Stimulated activated CD4-positive, alpha-beta T cell treated with anti-CD3 and anti-CD28 coated beads, TNF-alpha, amount 100 ng/mL, for 4 hours (primary cell): ENCODE measurements around the gene EPSTI1.

Source experiments
- DNase-seq, 3 experiments: peaks; one replicate each; pipeline ENCODE4 v3.0.0-alpha.2; 2020; ENCODE audit warnings: low read depth in 3 of 3

Gene EPSTI1

DNA sequence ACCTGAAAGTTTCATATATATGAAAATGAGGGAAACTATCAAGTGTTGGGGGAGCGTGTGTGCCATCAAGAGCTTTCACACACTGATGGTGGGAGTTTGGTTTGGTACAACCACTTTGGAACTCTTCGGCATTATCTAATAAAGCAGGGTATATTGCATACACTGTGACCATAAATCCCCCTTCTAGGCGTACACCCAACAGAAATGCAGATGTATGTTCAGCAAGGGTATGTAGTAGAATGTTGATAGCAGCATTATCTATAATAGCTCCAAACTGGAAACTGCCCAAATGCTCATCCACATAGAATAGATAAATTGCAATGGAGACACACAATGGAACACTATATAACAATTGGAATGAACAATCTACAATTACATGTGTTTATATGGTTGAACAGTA, 139.9 kb downstream of the EPSTI1 start:
- no peak for DNase-seq

GRCh38 chr13:42849200-42849599, 142.8 kb downstream of the EPSTI1 start:
- DNase-seq: no peak

DNA sequence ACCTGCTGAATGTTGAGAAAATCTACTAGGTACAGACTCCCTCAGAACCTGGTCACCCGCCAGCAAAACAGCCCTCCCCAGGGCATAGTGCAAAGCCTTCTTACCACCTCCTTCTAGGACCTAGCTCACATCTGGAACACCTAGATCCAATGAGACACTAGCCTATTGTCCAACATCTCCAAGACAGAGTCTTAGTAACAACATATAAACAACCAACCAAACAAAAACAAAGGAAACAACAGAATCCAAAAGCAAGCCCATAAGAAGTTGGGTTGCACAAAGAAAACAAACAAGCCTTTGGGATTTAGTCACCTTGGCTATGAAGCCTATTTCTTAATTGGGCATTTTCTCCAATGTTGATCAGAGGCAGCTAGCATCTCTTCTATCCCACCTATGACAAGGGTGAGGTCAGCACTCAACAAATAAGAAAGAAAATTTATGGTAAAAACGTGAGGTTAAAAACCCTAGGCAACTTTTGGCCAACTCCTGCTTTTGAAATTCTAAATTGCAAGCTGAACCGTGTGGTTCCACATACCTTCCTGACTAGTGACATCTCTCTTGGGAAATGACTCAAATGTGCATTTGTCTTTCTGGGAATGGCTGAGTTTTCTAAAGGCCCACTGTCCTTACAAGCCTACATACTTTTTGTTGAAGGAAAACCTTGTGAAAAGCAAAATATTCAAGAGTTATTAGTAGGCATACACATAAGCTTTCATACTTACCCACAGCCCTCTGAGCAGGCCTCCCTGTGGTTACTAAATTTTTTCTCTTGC, 144.0 kb downstream of the EPSTI1 start:
- DNase-seq: no peak

DNA sequence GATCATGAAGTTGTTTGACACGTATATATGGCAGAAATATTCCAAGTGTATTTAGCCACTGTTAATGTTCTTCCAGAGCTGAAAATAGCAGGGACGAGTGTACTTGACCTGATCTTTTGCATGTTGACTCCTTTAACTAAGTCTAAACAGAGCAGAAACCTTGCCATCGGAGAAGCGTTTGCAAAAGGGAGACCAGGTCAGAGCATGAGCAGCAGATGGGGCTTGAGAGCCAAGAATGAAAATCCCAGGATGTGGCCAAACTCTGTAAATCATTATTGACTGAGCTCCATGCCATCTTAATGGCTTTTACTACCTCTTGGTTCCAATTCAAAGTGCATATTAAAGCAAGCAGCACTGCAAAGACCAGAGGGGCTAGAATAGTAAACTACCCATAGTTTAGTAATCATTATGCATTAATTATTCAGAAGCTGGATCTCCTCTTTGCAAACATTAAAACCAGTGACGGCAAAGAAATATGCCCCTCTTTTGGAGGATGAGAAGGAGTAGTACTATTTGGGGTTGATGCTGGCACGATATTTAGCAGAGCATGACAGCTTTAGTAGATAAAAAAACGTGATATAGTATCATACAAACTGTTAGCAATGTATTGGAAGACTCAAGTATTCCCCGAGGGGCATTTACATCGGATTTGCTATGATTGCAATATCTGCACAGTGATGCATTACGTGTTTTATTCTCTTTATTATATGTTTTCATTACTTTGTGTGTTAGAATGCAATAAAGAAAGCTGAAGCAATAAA, 154.9 kb downstream of the EPSTI1 start:
- no peak for DNase-seq
